Naive thymus-derived CD8-positive, alpha-beta T cell (primary cell): ENCODE results near the gene GBE1. TPM values are rescaled to one million over a fixed set of nuclear protein-coding genes. Genes with fewer than 3 reads are reported as not detected.
A peak's percentile ranks its signal among the peaks of the same experiment; 100 is the strongest.

ENCODE experiments used
- ATAC-seq, 2 donors: fragments of 150-1000 bp; cut with Tn5 transposase in 1 of 2; sonication (Bioruptor Pico), chemical (Tn5 transposase) in 1 of 2; 1 replicate in 1 of 2; 2 replicates in 1 of 2; pipeline ENCODE4 v1.10.0; 2021; ENCODE audit warnings: mild to moderate bottlenecking in 2 of 2, moderate library complexity in 2 of 2
- POLR2A ChIA-PET: fragments of 350-600 bp; sonication (Branson Sonifier 250); formaldehyde crosslinking; loops from one replicate; lab custom pipeline; 2021; ENCODE audit warnings: antibody characterized with exemption; lab: Charles Lee
- DNase-seq, 10 donors: peaks; one replicate each; pipeline versions ENCODE4 v3.0.0 to v3.0.0-alpha.2; 2020 to 2022
- H3K27ac Mint-ChIP-seq, 10 donors: one replicate each; pipeline ENCODE4 v1.8.0; 2020 to 2022; ENCODE audit warnings: mild to moderate bottlenecking in 10 of 10, mixed read lengths in 10 of 10, moderate library complexity in 4 of 10, inconsistent platforms in 1 of 10
- H3K27me3 Mint-ChIP-seq, 5 donors: one replicate each; pipeline ENCODE4 v1.8.0; 2021 to 2022; ENCODE audit warnings: mixed read lengths in 5 of 5
- H3K36me3 Mint-ChIP-seq, 3 donors: one replicate each; pipeline ENCODE4 v1.8.0; 2020 to 2022; ENCODE audit warnings: mixed read lengths in 3 of 3, mild to moderate bottlenecking in 2 of 3, inconsistent platforms in 1 of 3
- H3K4me1 Mint-ChIP-seq, 4 donors: one replicate each; pipeline ENCODE4 v1.8.0; 2021 to 2022; ENCODE audit warnings: mixed read lengths in 4 of 4
- H3K4me3 Mint-ChIP-seq, 10 donors: one replicate each; pipeline ENCODE4 v1.8.0; 2020 to 2022; ENCODE audit warnings: mild to moderate bottlenecking in 10 of 10, mixed read lengths in 10 of 10, moderate library complexity in 6 of 10, inconsistent platforms in 1 of 10
- H3K9me3 Mint-ChIP-seq, 9 donors: one replicate each; pipeline ENCODE4 v1.8.0; 2020 to 2022; ENCODE audit warnings: mixed read lengths in 9 of 9, mild to moderate bottlenecking in 3 of 9, inconsistent platforms in 1 of 9, moderate library complexity in 1 of 9
- polyA plus RNA-seq, 3 donors: library from polyadenylated mRNA; unstranded; fragments of 300-500 nt; fragmentation: Illumina TruSeq; gene quantifications; one replicate each; pipeline ENCODE4 v1.2.3, GENCODE V29; 2021
- total RNA-seq, 8 experiments: library from RNA in 2 of 8; stranded (reverse) in 2 of 8; gene quantifications; one replicate each; pipeline ENCODE4 v1.2.3 and lab custom pipeline; 2021 to 2026

GBE1 gene
- total and polyA plus RNA-seq, 5 experiments from 2014 or later, result 8.9 to 10.4 (median 9.8) TPM

DNA sequence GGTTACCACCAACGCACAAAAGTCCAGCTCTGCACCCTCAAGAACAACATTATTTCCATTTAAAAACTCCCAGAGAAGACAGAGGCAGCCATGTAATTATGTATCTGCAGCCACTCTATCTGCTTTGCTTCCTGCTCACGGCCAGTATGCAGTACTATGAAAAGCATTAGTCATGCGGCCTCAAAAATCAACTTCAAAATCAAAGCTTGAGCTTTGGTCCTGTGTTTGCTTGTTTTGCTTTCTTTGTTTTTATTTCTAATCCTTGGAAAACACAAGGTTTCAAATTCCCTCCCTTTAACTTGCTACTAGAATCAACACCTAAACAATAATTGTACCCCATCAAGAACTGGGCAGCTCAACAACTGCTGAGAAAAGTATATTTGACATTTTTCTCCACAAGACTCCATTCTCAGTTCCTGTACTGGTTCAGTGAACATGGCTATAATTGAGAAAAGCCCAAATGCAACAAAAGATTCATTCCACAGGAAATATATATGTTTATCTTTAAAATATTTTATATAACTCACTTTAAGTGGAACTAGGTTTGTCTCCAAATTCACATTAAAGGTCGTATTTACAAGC is 37.6 kb downstream of the GBE1 start:
- Mint-ChIP-seq H3K4me3 (no peak overlapping the region), H3K27ac (no peak overlapping the region), H3K9me3 (peaks cover 0 to 2% (median 0%) of the 10 kb centered on the region in 9 donors), H3K27me3 (no peaks in the 10 kb centered on the region), H3K36me3 (peaks cover 0 to 2% (median 0%) of the 10 kb centered on the region in 3 donors), H3K4me1 (peaks cover 0 to 4% (median under 1%) of the 10 kb centered on the region in 4 donors)
- POLR2A ChIA-PET, result no interaction called here
- DNase-seq, result no peak
- ATAC-seq, result no peak

DNA sequence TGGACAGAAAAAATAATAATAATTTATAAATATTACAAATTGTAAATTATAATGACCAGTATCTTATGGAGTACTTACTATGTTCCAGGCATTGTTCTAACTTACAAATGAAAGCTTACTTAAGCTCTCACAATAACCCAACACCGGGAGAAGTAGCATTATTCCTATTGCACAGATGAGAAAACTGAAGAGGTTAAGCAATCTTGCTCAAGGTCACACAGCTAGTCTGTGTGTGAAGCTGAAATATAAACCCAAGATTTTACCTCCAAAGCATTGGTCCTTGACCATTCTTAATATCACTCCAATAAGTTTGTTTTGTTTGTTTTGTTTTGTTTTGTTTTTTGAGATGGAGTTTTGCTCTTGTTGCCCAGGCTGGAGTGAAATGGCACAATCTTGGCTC is 43.1 kb downstream of the GBE1 start:
- Mint-ChIP-seq H3K27me3 (no peaks in the 10 kb centered on the region), H3K4me1 (peaks cover 0 to 2% (median 0%) of the 10 kb centered on the region in 4 donors), H3K9me3 (peaks cover 0 to 2% (median 0%) of the 10 kb centered on the region in 9 donors), H3K4me3 (no peak overlapping the region), H3K36me3 (peaks cover 0 to 2% (median 0%) of the 10 kb centered on the region in 3 donors), H3K27ac (no peak overlapping the region)
- no peak for DNase-seq
- ATAC-seq, result no peak
- POLR2A ChIA-PET, result no interaction called here

DNA sequence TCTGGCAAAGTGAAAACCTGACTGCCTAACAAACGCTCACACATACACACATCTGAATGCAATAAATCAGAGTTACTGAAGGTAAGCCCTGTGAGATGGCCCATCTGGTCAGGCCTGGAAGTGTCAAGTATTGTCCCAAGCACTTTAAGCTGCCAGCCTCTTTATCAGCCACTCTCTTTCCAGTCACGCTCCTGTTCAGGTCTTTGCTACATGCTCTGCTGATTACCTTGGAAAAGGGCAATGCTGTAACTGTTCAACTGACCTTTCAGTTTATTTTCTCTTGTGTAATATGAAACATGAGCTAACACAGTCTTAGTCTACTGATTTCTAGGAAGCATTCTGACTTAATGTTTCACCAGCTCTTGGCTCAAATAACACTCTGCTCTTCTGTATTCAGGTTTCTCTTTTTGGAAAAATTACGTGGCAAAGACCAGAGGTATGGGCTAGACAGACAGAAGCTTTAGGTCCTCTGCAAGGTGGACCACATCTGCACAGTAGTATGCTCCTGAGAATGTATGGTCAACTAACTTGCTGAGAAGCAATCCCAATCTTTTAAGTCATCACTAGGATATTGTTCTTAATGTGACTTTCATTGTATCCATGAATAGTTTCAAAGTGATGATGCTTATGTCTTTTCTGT is 44.5 kb downstream of the GBE1 start:
- DNase-seq (no peak), ATAC-seq (no peak)
- POLR2A ChIA-PET, result no interaction called here
- Mint-ChIP-seq H3K9me3 (peaks cover 0 to 2% (median 0%) of the 10 kb centered on the region in 9 donors), H3K4me1 (peaks cover 0 to 2% (median 0%) of the 10 kb centered on the region in 4 donors), H3K4me3 (no peak overlapping the region), H3K36me3 (peaks cover 0 to 7% (median 3%) of the 10 kb centered on the region in 3 donors), H3K27me3 (no peaks in the 10 kb centered on the region), H3K27ac (peak overlapping the region in 1 of 10 donors; percentile 41)

DNA sequence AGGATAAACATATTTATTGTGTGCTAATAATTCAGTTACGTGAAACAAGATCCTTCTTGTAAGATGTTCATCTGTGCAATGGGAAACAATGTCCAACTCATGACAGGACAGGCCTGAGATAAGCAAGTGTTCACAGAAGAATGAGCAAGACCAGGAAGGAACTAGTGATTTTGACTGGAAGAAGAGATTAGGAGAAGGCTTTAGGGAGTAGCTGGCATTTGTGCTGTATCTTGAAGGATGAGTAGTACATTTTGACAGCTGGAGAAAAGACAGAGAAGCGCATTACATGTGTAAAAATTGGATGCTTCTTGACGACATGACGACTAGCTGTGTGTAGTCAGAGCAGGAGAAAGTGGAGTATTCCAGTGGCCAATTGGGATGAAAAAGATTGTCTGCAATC is 48.4 kb downstream of the GBE1 start:
- Mint-ChIP-seq H3K27ac (peak overlapping the region in 1 of 10 donors; percentile 11), H3K9me3 (peaks cover 0 to 2% (median 0%) of the 10 kb centered on the region in 9 donors), H3K27me3 (no peaks in the 10 kb centered on the region), H3K4me3 (no peak overlapping the region), H3K36me3 (peaks cover 0 to 5% (median 3%) of the 10 kb centered on the region in 3 donors), H3K4me1 (peaks cover 0 to 2% (median 0%) of the 10 kb centered on the region in 4 donors)
- DNase-seq (no peak), ATAC-seq (no peak)
- POLR2A ChIA-PET, result no interaction called here

DNA sequence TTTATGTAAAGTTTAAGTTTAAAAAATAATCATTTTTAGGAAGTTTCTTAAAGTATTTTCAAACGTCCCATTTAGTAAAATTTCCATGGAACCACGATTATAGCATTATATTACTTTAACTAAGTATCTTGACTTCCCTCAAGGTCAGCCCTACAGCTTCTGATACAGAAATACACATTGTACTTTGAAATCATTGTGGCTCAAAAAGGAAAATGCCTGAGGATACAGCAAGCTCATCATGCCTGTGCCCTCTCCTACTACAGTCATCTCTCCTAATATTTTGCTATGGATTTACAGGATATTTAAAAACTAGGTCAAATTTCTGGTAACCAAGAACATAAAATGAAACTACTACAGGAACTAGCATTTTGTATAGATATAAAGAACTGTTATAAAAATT is 51.8 kb downstream of the GBE1 start:
- Mint-ChIP-seq H3K27me3 (no peaks in the 10 kb centered on the region), H3K4me3 (no peak overlapping the region), H3K9me3 (peaks cover 0 to 2% (median 0%) of the 10 kb centered on the region in 9 donors), H3K36me3 (peaks cover 0 to 5% (median 5%) of the 10 kb centered on the region in 3 donors), H3K27ac (no peak overlapping the region), H3K4me1 (peaks cover 0 to 3% (median 0%) of the 10 kb centered on the region in 4 donors)
- ATAC-seq (no peak), DNase-seq (no peak)
- POLR2A ChIA-PET, result no interaction called here

DNA sequence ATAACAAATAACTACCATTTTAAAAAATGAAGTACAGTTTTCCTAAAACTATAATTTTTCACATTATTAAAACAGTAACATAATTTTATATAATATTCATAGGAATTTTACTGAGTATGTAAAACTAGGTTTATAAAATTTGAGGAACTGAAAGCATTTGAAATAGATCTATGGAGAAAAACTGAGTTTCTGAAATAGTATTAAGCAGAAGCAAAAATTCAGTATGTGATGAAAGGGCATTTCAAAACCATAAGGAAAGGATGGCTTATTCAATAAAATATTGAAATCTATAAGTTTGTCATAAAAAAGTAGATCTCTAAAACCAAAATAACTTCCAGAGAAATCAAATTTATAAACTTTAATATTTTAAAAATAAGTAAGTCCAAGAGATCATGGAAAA is 53.4 kb downstream of the GBE1 start:
- H3K36me3 Mint-ChIP-seq, result peaks cover 0 to 10% (median 3%) of the 10 kb centered on the region in 3 donors
- DNase-seq (no peak), ATAC-seq (no peak)
- no peak overlapping the region for H3K4me3 Mint-ChIP-seq
- POLR2A ChIA-PET, result no interaction called here
- no peak overlapping the region for H3K27ac Mint-ChIP-seq
- H3K4me1 Mint-ChIP-seq, result peaks cover 0 to 3% (median 0%) of the 10 kb centered on the region in 4 donors
- no peaks in the 10 kb centered on the region for H3K27me3 Mint-ChIP-seq
- peaks cover 0 to 2% (median 0%) of the 10 kb centered on the region in 9 donors for H3K9me3 Mint-ChIP-seq

DNA sequence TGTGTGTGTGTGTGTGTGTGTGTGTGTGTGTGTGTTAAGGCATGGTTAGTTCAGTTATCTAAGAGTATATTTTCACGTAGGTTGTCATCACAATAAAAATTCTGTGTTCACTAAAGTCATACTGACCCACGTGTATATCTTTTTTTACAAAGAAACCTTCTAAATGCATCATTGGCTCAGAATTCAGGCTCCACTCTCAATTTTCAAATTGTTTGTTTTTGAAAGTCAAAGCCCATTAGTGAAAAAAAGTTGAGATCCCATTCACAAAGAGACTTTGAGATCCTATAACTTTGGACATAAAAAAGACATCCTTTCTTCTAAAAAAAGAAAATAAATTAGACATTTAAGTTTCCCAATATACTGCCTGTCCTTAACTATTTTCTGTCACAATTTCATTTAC is 59.3 kb downstream of the GBE1 start:
- ATAC-seq (no peak), DNase-seq (no peak)
- Mint-ChIP-seq H3K4me1 (peaks cover 0 to 3% (median 0%) of the 10 kb centered on the region in 4 donors), H3K9me3 (no peaks in the 10 kb centered on the region), H3K36me3 (peaks cover 0 to 19% (median 2%) of the 10 kb centered on the region in 3 donors), H3K27ac (no peak overlapping the region), H3K27me3 (no peaks in the 10 kb centered on the region), H3K4me3 (no peak overlapping the region)
- POLR2A ChIA-PET, result no interaction called here

DNA sequence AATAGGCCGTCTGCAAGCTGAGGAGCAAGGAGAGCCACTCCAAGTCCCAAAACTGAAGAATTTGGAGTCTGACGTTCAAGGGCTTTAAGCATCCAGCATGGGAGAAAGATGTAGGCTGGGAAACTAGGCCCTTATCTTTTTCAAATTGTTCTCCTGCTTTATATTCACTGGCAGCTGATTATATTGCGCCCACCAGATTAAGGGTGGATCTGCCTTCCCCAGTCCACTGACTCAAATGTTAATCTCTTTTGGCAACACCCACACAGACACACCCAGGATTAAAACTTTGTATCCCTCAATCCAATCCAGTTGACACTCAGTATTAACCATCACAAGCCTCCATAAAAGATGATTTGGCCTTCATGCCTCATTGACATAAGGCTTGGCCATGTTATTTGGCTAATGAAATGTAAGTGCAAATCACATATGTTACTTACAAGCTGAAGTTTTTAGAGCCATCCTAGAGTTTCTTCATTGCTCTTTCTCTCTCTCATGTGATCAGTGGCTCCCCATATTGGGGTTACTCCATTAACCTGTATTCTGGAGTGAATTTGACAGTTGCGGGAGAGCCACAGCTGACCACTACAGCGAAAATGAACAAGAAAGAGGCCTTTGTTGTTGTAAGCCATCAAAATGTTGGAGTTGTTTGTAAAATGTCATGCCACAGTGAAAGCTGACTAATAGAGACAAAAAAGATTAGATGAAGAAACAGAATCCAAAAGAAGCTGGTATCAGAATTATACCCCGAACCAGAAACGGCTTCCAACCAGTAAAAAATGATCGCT is 61.7 kb downstream of the GBE1 start:
- Mint-ChIP-seq H3K27me3 (no peaks in the 10 kb centered on the region), H3K4me3 (no peak overlapping the region), H3K36me3 (peaks cover 0 to 22% (median 6%) of the 10 kb centered on the region in 3 donors), H3K9me3 (no peaks in the 10 kb centered on the region), H3K27ac (no peak overlapping the region), H3K4me1 (no peaks in the 10 kb centered on the region)
- no peak for ATAC-seq
- POLR2A ChIA-PET, result no interaction called here
- no peak for DNase-seq

DNA sequence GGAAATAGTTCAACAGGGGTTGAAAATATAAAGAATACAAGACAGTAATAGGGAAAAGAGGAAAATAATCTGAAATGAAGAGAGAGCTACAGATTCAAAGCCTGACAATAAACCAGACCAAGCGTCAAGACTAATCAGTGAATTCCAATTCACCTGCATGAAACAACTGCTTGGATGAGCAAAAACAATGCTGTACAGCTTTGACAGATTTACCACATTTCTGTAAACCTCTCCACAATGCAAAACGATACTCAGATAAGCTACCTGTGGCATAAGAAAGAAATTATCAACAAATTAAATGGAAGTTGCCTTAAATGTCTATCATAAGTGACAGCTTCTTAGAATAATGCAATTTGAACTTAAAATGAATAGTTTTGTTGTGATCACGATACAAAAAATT is 65.4 kb downstream of the GBE1 start:
- Mint-ChIP-seq H3K9me3 (no peaks in the 10 kb centered on the region), H3K27me3 (no peaks in the 10 kb centered on the region), H3K4me1 (no peaks in the 10 kb centered on the region), H3K27ac (no peak overlapping the region), H3K36me3 (peaks cover 0 to 15% (median 11%) of the 10 kb centered on the region in 3 donors), H3K4me3 (no peak overlapping the region)
- no peak for DNase-seq
- POLR2A ChIA-PET, result no interaction called here
- no peak for ATAC-seq

DNA sequence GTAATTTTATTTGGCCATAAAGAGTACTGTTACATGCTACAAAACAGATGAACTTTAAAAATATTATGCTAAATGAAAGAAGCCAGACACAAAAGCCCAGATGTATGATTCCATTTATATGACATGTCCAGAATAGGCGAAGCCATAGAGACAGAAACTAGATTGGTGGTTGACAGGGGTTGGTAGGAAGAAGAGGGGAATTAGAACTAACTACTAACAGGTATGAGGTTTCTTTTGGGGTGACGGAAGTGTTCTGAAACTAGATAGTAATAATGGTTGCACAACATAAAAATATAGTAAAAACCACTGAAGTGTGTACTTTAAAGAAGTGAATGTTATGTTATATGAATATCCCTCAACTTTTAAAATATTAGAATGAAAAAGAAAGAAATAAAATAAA is 66.1 kb downstream of the GBE1 start:
- H3K27ac Mint-ChIP-seq, result no peak overlapping the region
- no peaks in the 10 kb centered on the region for H3K4me1 Mint-ChIP-seq
- no peaks in the 10 kb centered on the region for H3K27me3 Mint-ChIP-seq
- ATAC-seq (no peak), DNase-seq (no peak)
- no peak overlapping the region for H3K4me3 Mint-ChIP-seq
- peaks cover 0 to 5% (median 0%) of the 10 kb centered on the region in 9 donors for H3K9me3 Mint-ChIP-seq
- peaks cover 0 to 17% (median 13%) of the 10 kb centered on the region in 3 donors for H3K36me3 Mint-ChIP-seq
- POLR2A ChIA-PET, result no interaction called here

DNA sequence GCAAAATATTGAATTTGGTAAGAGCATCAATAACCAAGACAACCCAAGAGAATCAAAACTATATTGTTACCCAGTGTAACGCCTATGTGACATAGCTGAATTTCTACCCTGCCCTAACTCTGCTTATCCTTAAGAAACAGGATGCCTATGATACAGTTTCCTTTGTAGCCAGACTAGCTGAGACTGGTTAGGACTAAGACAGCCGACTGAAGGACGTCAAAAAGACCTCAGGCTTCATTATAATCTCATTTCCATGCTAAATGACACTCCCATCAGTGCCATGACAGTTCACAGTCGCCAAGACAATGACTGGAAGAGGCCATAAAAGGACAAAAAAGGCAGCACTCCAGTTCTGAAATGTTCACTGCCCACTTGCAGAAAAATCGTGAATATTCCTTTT is 66.8 kb downstream of the GBE1 start:
- H3K4me3 Mint-ChIP-seq, result no peak overlapping the region
- POLR2A ChIA-PET, result no interaction called here
- no peak for ATAC-seq
- H3K9me3 Mint-ChIP-seq, result peaks cover 0 to 5% (median 0%) of the 10 kb centered on the region in 9 donors
- peaks cover 0 to 16% (median 14%) of the 10 kb centered on the region in 3 donors for H3K36me3 Mint-ChIP-seq
- DNase-seq, result no peak
- H3K27ac Mint-ChIP-seq, result no peak overlapping the region
- H3K4me1 Mint-ChIP-seq, result peaks cover 0 to 2% (median 0%) of the 10 kb centered on the region in 4 donors
- no peaks in the 10 kb centered on the region for H3K27me3 Mint-ChIP-seq

DNA sequence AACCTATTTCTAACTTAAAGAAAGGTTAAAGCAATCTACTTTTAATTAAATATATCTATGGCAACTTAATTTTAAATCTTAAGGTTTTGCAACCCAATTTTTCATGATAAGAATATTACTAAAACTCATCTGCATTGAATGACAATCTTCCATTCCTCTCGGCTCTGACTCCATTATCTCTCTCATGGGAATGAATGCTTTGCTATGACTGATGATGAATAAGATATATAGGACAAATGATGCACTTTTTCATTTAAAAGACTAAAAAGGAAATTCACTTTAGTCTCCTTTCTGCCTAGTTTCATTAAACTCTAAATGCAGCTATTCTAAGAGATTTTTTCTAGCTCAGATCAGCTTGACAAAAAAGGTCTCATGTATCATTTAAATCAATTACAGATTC is 68.7 kb downstream of the GBE1 start:
- ATAC-seq (no peak), DNase-seq (no peak)
- H3K4me1 Mint-ChIP-seq, result peaks cover 0 to 2% (median 0%) of the 10 kb centered on the region in 4 donors
- no peak overlapping the region for H3K27ac Mint-ChIP-seq
- H3K9me3 Mint-ChIP-seq, result peaks cover 0 to 5% (median 0%) of the 10 kb centered on the region in 9 donors
- no peak overlapping the region for H3K4me3 Mint-ChIP-seq
- POLR2A ChIA-PET, result no interaction called here
- H3K36me3 Mint-ChIP-seq, result peaks cover 0 to 16% (median 6%) of the 10 kb centered on the region in 3 donors
- H3K27me3 Mint-ChIP-seq, result no peaks in the 10 kb centered on the region

DNA sequence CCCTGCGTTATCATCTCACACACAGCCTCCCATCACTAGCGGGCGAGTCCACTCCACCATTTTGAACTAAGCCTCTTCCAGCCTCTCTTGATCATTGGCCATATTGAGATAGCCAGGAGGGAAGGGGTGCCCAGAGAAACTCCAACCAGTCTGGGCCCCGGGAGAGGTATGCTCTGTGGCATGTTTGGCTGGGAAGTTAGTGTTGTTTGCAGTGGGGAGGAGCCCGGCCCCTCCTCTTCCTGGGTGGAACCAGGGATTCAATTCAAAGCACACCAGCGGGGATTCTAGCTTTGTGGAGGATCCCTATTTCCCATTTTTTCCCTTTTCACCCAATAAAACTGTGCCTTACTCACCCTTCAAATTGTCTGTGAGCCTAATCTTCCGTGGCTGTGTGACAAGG is 71.8 kb downstream of the GBE1 start:
- DNase-seq, result no peak
- POLR2A ChIA-PET, result no interaction called here
- peaks cover 0 to 30% (median 18%) of the 10 kb centered on the region in 3 donors for H3K36me3 Mint-ChIP-seq
- ATAC-seq, result no peak
- H3K9me3 Mint-ChIP-seq, result peaks cover 0 to 5% (median 0%) of the 10 kb centered on the region in 9 donors
- peaks cover 0 to 2% (median 0%) of the 10 kb centered on the region in 4 donors for H3K4me1 Mint-ChIP-seq
- H3K27me3 Mint-ChIP-seq, result no peaks in the 10 kb centered on the region
- H3K4me3 Mint-ChIP-seq, result no peak overlapping the region
- H3K27ac Mint-ChIP-seq, result no peak overlapping the region
